ENCODE measurements around the gene LGALS9B.
"Not testable (repeated sequence)": the region's sequence is repeated elsewhere in the genome, so short reads cannot be mapped to it uniquely, and the experiment has no call there.

Gene LGALS9B

GRCh38 chr17:20466999-20467398, 340 bp downstream of the LGALS9B start:
- not testable (repeated sequence) for DNase-seq (ENCODE audit: low read depth, low spot score)

DNA sequence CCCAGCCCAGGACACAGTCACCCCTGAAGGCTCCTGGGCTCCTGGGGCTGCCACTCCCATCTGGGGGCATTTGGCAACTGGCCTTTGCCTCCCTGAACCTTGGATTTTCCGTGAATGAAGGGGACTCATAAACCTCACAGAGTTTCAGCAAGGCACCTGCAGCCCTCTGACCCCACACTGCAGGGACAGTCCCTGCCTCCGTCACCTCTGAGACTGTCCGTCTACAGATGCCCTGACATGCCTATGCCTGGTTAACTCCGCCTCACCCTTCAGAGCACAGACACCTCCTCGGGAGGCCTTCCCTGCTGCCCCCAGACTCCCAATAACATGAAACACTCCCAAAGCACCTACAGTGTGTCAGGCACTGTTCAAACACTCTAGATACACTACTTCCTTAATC, 786 bp downstream of the LGALS9B start:
- not testable (repeated sequence) for DNase-seq (ENCODE audit: low read depth, low spot score)

DNA sequence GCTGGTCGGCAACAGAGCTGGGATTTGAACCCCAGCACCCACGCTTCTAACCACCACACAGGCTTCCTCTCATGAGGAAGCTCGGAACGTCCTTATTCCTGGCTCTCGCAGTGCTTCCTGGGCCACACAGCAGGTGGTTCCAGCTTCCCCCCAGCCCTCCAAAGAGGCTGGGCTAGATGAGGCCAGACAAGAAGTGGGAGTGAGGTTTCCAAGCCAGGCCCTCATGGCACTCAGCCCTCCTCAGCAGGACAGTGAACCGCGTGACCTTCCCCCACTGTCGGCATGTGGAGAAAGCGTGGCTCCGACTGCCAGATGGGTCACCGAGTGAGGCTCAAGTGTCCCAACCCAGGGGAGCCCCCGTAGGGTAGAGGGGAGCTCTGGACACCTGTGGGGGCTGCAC, 1.8 kb downstream of the LGALS9B start:
- not testable (repeated sequence) for DNase-seq (ENCODE audit: low read depth, low spot score)

DNA sequence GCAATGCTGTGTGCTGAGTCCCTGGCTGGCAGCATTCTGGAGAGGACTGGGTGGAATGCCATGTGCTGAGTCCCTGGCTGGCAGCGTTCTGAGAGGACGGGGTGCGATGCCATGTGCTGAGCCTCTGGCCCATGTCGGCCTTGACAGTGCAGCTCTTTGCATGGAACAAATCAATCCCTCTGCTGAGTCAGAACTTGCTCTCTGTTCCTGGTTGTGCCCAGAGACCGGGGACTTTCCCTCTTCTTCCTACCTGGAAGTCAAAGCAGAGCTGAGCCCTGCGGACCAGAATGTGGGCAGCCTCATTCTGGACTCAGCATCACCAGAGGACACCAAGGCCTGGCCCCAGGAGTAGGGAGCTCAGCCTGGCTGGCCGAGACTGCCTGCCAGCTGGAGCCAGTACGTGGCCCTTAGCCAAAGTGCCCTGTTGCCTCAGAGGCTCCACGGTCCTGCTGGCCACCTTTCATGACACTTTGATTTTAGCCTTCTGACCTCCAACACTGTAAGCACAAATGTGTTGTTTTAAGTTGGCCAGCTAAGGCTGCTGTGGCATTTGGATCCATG, 2.4 kb downstream of the LGALS9B start:
- DNase-seq (ENCODE audit: low read depth, low spot score), result not testable (repeated sequence)

GRCh38 chr17:20462158-20462557, 5.2 kb downstream of the LGALS9B start:
- not testable (repeated sequence) for DNase-seq (ENCODE audit: low read depth, low spot score)

- not testable (repeated sequence) for DNase-seq (ENCODE audit: low read depth, low spot score)
Measured at GRCh38 chr17:20457848-20458381, 9.4 kb downstream of the LGALS9B start.

DNA sequence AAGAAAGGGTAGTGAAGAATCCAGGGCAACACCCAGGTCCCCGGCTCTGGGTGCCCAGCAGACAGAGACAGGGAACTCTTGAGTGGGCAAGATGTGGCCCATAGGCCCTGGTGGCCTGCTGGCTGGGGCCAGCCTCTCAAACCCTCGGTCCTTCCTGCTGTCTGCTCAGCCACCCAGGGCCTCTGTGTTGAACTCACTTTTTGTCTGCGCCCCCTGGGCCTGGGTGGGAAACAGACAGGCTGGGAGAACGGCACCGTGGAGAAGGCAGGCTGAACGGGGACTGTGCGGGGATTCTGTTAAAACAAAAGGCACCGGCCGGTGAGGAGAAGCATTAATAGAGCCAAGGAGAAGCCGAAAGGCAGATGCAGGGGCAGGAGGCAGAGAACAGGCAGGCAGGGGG, 12.2 kb downstream of the LGALS9B start:
- not testable (repeated sequence) for DNase-seq (ENCODE audit: low read depth, low spot score)

DNA sequence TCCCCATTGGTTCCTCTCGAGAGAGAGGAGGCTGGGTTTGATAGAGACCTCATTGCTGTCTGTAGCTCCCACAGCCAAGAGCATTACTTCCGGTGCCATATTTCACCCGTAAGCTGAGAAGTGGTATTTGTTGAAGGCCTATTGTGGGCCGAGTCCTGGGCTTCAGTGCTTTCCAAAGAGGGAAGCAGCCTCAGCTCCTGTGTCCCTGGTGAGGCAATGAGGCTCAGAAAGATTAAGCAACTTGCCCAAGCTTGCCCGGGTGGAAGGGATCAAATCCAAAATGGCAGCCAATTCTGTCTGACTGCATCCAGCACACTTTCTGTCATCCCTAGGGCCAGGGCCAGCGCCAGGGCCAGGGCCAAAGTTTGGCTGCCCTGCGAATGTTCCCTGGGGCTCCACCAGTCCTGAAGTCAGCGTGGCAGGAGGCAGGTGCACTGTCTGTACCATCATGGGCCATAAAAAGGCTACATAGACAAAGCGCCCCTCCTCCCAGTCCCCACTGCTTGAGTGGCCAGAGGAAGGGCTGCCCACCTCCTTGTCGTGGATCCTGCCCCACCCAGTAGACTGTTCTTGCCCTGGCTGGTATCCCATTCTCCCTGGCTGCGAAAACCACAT, 13.4 kb downstream of the LGALS9B start:
- DNase-seq (ENCODE audit: low read depth, low spot score), result not testable (repeated sequence)

DNA sequence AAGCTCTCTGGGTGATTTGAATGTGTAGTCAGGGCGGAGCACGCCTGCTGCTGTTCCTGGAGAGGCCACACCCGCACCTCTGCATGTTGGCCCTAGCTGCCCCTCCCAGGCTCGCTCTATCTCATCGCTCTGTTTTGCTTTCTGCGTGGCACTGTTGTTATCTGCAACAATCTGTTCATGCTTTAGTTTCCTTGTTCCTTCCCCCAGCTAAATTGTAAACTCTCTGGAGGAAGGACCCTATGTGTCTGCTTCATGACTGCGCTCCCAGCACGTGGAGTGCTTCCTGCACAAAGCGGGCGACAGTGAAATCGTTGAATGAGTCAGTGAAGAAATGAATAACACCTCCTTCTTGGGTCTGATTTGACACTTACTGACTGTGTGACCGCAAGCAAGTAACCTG, 16.5 kb downstream of the LGALS9B start:
- DNase-seq (ENCODE audit: low read depth, low spot score), result not testable (repeated sequence)

DNA sequence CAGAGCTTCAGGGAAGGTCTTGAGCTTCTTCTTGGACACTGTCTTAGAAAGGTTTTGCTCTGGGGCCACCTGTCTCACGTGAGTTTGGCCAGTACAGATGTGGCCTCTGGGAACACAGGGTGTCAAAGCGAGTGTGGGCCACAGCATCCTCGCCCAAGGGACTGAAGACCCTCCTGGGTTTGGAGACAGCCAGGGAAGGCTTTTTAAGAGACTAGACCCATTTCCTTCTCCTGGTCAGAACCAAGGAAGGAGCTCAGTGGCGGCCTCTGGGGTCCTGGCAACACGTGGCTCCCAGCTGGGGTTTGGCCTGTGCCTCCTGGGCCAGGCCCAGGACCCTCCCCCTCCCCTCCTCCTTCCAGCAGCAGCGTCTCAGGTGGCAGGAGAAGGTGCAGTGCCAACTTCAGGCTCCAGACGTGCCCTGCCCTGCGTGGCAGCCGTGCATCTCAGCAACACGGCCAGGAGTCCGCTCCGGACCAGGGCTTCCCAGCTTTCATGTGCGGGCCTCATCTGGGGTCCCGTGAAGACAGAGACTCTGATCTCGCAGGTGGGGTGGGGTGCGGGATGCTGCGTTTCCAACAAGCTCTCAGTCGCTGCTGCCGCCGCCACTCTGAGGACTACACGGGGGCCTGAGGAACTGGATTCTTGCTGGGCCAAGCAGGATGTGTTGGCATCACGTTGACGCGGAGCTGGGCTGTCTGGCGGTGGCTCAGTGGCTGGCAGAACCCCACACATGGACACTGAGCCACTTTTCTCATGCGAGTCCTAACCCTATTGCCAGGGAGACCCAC, 19.6 kb downstream of the LGALS9B start:
- DNase-seq (ENCODE audit: low read depth, low spot score), result not testable (repeated sequence)

DNA sequence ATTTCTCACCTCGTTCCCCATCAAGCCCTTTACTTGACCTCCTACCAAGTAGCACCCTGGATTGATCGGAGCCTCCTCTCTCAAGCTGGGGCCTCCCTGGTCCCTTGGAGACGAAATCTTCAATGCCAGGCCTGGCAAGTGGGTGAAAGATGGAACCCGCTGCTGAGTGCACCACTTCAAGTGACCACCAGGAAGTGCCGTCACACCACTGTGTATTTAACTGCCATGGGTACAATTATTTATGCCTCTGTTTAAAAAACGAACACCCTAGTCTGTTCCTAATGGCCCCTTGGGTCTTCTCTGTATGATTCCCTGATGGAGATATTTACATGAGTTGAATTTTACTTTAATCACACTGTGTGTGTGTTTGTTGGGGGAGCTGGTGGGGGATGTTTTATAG, 20.4 kb downstream of the LGALS9B start:
- DNase-seq (ENCODE audit: low read depth, low spot score), result not testable (repeated sequence)

- not testable (repeated sequence) for DNase-seq (ENCODE audit: low read depth, low spot score)
Measured at GRCh38 chr17:20444581-20445236, 22.6 kb downstream of the LGALS9B start.

DNA sequence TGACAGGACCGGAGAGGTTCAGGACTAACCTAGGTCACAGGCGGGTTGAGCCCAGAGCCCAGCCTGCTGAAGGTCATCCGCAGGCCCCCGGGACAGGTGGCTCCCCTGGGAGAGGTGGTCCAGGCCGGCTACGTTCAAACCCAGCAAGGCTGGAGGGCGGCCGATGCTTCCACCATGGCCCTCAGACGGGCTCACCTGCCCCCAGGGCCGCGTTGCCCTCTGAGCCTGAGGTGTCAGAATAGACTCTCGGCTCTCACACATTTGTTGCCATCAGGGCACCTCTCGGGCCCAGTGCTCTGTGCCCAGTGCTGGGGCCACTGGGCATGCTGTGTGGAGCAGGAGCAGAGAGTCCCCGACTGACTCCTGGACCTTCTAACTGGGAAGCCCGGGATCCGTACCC, 23.2 kb downstream of the LGALS9B start:
- not testable (repeated sequence) for DNase-seq (ENCODE audit: low read depth, low spot score)

DNA sequence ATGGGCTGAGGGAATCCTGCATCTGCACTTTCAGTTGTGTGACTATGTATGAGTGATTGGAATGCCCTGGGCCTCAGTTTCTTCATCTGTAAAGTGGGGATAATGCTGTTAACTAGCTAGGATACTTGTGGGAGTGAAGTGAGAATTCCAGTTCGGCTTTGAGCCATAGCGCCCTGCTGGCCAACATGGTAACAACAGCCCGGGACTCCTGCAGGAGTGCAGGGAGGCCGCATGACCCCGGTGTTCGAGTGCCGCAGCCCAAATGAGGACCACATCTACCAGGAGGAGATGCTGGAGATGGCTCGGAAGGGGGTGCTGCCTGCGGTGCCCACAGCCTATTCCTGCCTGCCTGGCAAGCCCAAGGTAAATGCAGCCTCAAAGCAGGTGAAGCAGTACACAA, 23.7 kb downstream of the LGALS9B start:
- DNase-seq (ENCODE audit: low read depth, low spot score), result not testable (repeated sequence)

DNA sequence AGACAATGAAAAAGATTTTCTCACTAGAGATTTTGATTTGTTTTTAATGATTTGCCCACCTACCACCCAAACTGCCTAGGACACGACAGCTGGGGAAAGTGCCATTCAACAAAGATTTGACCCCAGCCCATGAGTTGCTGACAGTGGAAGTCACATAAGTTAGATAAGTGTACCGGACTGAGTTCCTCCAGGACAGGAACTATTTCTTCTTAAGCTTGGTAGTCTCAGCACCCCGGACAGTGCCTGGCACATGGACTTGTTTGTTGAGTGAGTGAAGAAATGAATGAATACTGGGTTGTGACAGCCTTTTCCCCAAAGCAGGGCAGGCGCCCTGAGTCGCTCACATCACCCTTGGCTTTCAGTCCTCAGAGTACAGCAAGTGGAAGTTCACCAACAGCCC, 26.7 kb downstream of the LGALS9B start:
- not testable (repeated sequence) for DNase-seq (ENCODE audit: low read depth, low spot score)

GRCh38 chr17:20435166-20435565, 32.2 kb downstream of the LGALS9B start:
- DNase-seq (ENCODE audit: low read depth, low spot score), result not testable (repeated sequence)

DNA sequence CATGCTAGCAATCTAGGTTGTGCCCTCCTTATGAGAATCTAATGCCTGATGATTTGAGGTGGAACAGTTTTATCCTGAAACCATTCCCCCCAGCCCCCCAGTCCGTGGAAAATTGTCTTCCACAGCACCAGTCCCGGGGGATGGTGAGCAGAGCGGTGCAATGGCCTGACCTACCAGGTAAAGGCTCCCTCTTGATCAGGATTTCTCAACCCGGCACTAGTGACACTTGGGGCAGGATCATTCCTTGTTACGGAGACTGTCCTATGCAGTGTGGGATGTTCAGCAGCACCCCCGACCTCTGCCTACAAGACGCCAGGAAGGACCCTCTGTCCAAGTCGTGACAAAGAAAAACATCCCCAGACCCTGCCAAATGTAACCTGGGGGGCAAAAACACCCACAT, 34.0 kb downstream of the LGALS9B start:
- DNase-seq (ENCODE audit: low read depth, low spot score), result not testable (repeated sequence)

DNA sequence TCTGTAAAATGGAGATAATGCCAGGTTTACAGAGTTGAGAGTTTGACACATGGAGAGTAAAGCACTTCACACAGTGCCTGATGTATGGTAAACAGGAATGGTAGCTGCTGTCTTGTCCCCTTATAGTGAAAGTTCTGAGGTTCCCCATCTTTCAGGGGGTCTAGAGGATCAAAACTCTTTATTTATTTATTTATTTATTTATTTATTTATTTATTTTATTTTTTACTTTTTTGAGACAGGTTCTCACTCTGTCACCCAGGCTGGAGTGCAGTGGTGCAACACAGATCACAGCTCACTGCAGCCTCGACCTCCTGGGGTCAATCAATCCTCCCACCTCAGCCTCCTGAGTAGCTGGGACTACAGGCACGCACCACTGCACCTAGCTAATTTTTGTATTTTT, 40.1 kb downstream of the LGALS9B start:
- DNase-seq (ENCODE audit: low read depth, low spot score), result not testable (repeated sequence)

DNA sequence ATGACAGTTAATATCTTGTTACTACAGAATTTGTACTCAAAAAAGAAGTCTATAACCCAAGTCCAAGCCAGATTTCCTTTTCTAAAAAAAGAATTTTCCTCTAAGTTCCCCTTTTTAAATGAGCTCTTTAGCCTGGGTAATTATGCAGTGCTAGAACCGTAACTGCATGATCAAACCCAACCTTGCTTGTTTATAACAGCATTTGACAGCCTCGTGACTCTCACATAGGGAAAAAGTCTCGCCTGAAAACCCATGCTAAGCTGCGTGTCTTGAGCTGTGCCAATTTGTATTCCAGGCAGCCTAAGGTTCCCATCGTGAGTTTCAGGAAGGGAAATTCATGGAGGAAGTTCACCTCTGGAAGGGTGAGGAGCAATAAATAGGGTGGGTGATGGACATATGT, 44.5 kb downstream of the LGALS9B start:
- not testable (repeated sequence) for DNase-seq (ENCODE audit: low read depth, low spot score)

DNA sequence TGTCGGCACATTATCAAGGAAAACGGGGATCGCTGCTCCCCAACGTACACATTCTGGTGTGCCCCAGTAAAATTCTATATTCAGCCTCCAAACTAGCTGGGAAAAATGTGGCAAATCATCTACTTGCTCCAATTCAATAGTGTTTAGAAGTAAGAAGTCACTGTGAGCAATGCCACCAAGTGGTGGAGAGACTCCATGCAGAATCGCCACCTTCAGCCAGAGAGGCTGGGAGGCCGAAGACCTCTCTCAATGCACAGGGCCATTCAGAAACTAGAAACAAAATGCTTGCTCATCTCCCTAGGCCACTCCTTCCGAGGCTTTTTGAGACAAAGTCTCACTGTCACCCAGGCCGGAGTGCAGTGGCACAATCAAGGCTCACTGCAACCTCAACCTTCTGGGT, 48.5 kb downstream of the LGALS9B start:
- not testable (repeated sequence) for DNase-seq (ENCODE audit: low read depth, low spot score)

DNA sequence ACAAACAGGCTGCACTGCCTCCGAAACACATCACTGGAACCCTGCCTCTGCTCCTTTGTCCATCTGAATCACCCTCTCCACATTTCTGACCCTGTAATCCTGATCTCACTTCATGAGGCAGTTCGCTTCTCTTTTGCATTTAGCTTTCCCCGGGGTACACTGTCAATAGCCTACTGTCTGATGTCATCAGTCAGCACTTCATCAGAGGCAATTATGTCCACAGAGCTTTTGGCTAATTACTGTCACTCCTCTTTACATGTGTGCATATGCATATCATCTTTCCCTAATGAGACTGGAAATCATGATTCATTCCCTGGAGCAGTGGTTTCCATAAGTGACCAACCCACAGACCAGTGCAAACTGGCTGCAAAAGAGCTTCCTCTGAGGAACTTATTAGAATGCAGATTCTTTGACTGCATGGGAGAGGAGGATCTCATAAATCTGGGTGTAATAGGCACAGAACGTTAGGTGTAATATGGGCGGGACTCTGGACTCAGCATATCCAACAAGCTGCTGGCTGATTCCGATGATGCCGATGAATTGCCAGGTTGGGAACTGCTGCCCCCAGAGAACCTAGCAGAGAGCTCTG, 49.8 kb downstream of the LGALS9B start:
- DNase-seq (ENCODE audit: low read depth, low spot score), result not testable (repeated sequence)

All from smooth muscle cell of the brain vasculature (primary cell).